ENCODE results near the gene HEATR5B.
A peak's percentile ranks its signal among the peaks of the same experiment; 100 is the strongest.
"Not testable (repeated sequence)": the region's sequence is repeated elsewhere in the genome, so short reads cannot be mapped to it uniquely, and the experiment has no call there.

HEATR5B gene

DNA sequence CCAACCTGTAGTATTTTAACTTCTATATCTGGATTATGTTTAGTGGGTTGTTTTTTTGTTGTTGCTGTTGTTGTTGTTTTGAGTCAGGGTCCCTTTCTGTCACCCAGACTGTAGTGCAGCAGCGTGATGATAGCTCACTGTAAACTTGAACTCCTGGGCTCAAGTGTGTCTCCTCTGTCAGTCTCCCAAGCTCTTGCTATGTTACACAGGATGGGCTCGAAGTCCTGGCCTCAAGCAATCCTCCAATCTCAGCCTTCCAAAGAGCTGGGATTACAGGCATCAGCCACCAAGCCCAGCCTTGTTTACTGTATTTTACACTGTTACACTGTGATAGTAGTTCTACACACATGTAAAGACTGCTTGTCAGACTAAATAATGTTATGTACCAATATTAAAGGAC lies 108.1 kb downstream of the HEATR5B start:
- no peak for FAIRE-seq

DNA sequence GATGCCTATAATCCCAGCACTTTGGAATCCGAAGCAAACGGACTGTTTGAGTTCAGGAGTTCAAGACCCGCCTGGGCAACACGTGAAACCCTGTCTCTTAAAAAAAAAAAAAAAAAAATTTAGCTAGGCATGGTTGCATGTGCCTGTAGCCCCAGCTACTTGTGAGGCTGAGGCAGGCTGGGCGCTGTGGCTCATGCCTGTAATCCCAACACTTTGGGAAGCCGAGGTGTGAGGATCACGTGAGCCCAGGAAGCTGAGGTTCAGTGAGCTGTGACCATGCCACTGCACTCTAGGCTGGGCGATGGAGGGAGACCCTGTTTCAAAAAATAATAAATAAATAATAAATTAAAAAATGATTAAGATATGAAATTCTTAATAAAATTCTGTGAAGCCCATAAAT lies 108.9 kb downstream of the HEATR5B start:
- no peak for FAIRE-seq

DNA sequence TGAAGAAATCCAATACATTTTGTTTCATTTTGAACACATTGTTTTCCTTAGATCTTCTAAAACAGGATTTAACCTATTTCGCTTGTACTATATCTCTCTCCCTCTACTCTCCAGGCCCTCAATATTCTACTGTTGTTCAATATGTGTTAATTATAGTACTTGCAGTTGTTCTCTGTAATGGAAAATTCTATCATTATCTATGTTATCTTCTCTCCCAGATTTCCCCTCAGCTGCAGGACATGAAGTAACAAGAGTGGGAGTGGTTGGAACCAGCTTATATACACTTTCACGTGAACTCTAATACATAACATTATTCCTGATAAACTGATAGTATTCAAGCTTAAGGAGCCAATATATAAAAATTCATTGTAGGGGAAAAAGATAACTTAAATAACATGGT lies 110.9 kb downstream of the HEATR5B start:
- FAIRE-seq = no peak

DNA sequence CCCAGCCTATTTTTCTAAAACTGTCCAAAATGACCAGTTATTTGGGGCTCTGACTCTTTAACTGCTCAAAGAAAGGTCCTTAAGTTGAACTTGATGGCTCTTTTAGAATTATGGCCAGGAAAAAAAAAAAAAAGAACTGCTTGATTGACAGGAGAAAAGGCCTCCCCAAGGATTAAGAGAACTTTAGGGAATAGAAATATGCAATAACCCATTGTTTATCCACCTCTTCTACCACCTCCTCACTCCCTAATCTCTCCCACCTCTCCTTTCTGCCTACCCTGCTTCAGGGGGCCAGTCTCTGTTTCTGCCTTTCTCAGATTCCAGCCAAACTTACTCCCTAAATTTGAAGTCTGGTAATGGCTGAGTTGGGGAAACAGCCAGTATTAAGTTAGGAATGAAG lies 112.2 kb downstream of the HEATR5B start:
- no peak for FAIRE-seq

DNA sequence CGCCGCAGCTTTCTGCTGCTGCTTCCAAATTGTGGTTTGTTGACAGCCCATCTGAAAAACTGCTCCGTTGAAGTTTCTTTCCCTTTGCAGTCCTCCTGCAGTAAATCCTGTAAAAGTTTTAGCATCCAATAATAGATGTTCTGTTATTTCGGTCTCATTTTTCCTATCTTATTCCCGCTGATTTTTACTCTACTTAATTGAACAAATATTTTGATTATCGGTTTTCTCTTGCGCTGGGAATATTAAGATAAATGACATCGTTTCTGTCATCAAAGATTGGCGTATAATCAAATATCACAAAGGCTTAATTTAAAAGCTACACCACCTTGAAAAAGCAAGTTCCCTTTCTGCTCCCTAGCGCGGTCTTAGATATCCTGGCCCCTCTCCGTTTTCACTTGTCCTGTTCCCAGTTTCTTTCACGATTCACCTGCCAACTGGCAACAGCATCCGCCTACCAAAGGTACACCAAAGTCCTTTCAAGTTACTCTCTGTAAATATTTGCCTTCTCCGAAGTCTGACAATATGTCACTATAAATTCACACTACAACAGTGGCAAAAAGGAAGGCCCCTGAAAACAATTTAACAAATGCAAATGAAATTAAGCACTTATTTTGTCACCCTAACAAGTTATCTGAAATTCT lies 116.8 kb downstream of the HEATR5B start:
- no peak for FAIRE-seq

DNA sequence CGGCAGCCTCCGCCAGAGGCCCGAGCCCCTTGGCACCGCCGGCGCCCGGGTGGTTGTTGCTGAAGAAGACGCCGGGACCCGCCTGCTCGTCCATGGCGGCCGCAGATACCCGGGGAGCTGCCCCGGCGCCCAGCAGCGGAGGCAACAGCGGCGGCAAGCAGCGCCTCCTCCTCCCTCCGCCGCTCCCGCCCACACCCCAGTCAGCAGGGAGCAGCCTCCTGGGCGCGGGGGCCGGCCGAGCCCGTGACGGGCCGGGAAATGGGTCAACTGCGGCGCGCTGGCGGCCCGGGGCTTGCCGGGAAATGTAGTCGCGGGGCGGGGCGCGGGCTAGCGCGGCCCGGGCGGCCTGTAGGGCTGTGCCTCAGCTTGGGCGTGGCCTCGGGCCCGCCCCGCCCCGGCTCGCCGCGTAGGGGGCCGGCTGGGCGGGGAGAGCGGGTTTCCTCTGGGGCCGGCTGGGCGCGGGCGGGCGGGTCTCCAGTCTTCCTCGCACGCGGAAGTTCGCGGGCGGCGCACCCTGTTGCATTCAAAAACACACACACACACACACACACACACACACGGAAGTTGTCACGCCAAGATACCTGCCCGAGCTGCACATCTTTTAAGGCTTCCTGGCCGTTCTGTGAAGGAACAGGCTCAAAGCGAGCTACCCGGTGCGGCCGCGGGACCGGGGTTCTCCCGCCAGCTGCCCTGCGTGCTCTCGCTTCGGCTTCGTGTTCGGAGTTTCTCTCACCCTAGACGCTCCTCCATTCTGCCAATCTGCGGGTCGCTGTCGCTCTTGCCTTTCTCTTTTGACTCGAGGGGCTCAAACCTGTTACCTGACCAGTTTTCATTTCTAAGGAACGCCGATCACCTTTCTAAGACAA lies 117.6 kb downstream of the HEATR5B start, which contains the start of gene STRN:
Gene STRN (minus strand): TSS at position 167 of the 866 bp plus-strand sequence. CDS start 73 bp downstream, at position 94.
- no peak for FAIRE-seq

DNA sequence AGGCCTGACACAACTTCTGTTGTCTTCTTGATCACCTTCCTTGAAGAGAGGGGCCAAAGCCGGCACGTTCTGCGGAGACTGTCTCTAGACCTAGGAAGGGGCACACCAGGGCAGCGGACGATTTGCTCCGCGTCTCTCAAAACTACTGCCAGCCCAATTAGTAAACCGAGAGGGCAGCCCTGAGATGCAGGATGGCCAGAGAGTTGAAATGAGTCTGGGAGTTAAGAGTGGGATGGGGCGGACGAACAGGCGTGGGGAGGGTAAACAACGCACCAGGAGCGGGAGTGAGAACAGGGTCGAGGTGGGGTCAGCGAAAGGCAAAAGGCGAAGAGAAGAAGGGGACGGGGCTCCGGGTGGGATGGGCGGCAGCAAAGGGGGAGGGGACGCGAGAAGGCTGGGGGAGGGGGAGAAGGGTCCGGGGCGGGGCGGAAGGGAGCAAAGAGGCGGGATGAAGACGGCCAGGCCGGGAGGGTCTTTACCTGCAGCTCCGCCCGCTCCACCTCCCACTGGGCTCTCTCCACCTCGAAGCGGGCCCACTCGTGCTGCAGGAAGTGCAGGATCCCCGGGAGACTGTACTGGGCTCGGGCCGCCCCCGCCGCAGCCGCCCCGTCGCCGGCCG lies 118.3 kb downstream of the HEATR5B start:
- FAIRE-seq = no peak

DNA sequence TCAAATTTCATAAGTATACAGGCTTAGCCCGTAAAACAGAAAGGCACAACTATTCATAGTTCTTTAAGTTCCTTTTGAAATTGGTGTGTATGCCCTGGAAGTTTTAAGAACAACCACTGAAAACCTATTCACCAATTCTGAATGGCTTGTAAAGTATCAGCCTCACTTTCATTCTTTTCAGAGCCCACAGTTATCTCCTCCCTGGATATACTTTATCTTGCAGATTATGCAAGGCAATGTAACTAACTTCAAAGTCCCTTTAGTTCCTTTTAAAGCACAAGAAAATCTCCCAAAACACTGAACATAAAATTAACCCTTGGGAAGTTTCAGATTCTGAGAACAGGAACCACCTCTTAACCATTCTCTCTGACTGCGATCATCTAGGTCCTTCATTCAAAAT lies 119.0 kb downstream of the HEATR5B start:
- no peak for FAIRE-seq

DNA sequence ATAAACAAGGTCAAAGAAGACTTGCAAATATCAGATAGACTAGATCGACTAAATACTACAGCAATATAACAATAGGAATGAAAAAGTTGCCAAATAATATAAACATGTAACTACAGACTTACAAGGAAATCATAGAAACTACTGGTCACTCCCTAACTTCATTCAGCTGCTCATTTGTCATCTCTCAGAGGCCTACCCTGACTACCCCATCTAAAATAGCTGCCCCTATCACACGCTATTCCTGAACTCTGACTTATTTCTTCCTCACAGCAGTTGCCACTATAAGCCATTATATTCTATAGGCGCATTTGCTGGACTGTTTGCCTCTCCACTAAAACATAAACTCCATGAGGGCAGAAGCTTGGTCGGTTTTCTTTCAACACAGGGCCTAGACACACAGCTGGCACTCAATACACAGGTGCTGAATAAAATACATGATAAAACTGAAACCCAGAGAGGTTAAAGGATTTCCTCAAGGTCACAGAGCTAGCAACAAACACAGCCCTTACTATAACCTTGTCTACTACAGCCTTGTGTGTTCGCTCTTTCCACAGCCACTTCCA lies 119.6 kb downstream of the HEATR5B start:
- FAIRE-seq = no peak

DNA sequence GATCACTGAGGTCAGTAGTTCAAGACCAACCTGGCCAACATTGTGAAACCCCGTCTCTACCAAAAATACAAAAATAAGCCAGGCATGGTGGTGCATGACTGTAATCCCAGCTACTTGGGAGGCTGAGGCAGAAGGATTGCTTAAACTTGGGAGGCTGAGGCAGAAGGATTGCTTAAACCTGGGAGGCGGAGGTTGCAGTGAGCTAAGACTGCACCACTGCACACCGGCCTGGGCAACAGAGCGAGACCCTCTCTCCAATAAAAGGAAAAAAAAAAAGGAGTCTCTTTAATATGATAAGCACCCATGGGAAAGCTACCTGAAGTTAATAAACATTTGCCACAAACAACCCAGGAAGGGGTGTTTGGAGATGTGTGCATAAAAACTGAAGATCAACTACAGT lies 120.4 kb downstream of the HEATR5B start:
- no peak for FAIRE-seq

DNA sequence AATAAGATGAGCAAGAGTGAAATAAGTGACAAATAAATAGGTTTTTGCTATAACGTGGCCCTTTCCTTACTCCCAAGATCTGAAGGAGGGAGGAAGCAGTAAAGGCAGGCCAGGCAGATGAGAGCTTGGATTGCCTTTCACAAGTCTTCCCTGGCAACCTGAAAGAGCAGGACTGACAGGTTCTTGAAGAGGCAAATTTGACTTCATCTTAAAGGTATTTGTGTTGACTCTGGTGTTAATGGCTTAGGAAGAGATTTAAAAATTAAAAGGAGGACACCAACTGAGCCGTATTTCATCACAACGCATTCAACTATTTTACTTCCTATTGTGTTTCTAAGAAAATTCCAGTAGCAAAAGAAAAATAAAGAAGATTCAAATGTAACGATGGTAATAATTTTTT lies 121.1 kb downstream of the HEATR5B start:
- FAIRE-seq = no peak

DNA sequence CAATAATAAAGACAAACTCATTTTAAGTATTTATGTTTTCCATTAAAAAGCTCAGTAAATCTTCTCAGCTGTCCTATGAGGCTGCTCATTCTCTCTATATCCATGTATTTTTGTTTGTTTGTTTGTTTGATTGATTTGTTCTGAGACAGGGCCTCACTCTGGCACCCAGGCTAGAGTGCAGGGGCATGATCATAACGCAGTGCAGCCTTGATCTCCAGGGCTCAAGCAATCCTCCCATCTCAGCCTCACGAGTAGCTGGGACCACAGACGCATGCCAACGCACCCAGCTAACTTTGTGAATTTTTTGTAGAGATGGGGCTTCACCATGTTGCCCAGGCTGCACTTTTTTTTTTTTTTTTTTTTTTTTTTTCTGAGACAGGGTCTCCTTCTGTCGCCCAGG lies 123.4 kb downstream of the HEATR5B start:
- no peak for FAIRE-seq

DNA sequence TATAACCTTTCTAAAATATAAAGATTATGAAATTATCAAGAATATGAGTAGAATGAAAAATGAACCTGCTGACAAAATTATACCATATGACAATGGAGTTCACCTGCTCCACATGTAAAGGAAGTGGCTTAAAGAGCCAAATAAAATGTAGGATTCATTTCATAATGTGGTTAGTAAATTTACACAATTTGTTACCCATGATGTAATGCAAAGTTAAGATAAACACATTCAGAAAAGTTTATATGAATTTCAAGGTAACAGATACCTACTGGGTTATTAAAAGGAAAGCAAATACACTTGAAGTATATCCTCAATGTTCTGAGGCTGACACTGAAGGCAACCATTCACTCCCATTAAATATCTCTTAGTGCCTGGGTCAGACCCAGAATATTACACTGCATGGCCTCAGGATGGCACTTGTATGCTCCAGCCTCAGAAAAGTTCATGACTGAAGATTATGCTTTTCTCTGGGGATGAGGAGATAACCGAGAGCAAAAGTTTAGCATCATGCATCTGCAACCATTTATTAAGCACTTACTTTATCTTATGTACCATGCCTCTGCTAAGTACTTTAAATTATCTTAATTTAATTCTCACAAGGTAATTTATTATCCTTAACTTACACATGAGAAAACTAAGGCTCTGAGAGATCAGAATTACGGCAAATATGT lies 124.0 kb downstream of the HEATR5B start:
- no peak for FAIRE-seq

DNA sequence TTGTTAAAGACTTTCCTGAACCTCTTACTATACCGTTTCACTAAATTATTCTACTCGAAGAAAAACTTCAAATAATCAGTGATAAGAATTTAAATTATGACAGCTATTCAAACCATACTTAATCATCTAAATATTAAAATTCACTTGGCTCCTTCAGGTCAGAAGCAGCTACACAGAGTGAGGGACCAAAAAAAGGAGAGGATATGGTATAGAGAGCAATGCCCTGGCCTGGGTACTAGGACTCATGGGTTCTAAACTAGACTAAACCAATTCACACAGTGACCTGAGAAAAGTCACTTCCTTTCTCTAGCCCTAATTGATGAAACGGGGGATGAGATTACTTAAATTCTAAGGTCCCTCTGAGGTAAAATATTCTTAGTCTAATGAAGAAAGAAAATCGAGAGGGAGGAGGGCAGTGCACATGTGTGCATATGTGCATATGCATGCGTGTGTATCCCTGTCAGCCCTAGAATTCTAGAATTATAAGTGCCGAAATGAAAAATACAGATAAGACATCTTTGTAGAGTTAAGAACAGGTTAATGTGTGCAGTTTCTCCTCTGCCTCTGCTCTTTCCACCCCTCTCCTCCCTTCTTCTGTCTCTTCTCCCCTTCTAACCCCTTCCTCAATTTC lies 129.1 kb downstream of the HEATR5B start:
- FAIRE-seq = no peak

DNA sequence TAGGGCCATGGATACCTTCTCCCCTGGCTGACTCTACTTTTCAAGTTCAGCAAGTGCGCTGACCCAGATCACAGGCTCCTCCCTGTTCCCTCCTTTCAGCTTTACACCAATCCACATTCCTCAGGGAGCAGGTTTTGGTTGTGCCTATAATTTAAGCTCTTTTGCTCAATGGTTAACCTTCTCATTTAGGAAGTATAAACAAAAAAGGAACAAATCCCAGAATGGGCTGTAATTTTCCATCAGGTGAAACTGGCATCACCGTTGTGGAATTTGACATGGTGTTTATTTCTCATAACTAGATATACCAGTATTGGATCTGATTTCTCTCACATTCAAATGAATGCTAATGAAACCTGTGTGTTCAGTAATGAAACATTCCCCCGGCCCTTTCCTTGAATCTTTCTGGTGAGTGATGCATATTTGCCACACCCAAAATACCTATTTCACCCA lies 131.4 kb downstream of the HEATR5B start:
- no peak for FAIRE-seq

DNA sequence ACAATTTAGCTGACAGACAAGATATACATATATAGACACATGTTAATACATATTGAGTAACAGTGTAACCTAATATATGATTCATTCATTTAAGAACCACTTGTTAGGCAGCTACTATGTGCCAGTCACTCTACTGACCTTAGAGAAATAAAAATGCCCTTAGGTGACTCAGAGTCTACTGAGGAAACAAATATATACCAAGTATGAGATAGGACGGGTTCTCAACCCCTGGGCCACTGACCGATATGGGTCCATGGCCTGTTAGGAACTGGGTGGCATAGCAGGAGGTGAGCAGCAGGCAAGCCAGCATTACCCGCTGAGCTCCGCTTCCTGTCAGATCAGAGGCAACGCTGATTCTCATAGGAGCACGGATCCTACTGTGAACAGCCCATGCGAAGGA lies 132.6 kb downstream of the HEATR5B start:
- no peak for FAIRE-seq

DNA sequence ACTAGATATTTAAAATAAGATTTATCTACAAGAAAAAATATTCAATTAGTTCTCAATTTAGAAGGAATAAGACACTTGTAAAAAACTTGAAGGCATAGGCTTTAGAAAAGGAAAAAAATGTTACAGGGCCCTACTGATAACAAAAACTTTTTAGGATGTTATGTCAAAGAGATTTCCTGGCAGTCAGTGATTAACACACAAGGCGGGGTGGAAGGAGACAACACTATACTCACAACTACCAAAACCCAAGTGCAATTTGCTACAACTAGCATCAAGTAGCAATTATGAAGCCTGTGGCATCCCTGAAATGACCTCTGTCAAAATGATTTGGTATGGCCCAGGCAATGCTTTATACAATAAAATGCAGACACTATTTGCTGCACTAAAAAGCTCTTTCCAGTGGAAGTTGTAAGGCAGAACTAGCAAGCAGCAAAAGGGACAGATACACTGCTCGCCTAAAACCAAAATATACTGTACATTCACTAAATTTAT lies 133.1 kb downstream of the HEATR5B start:
- peak; percentile 75 for FAIRE-seq

DNA sequence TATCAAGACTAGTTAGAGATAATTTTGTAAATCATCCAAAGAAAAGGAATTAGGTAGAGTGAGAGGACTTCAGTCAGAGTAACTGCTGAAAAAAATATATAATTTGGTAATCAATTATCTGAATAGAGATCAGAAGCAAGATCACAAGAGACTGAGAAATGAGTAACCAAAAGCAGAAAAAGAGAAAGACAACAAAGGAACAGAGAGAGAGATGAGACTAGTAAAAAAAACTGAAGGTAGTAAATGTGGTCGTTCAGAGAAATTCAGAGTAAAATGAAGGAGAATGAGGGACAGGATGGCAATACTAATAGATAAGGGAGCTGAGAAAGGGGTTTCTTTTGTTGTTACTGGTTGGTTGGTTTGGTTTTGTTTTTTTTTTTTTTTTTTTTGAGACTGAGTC lies 134.3 kb downstream of the HEATR5B start:
- FAIRE-seq = no peak

DNA sequence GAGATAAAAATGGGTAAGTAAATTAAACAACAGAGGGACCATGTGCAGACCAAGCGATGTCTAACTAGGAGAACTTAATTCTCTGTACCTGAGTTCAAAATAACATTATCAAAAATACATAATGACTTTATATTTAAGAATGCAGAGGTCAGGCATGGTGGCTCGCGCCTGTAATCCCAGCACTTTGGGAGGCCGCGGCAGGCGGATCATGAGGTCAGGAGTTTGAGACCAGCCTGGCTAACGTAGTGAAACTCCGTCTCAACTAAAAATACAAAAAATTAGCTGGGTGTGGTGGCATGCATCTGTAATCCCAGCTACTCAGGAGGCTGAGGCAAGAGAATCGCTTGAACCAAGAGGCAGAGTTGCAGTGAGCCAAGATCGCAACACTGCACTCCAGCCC lies 138.9 kb downstream of the HEATR5B start:
- FAIRE-seq = not testable (repeated sequence)

DNA sequence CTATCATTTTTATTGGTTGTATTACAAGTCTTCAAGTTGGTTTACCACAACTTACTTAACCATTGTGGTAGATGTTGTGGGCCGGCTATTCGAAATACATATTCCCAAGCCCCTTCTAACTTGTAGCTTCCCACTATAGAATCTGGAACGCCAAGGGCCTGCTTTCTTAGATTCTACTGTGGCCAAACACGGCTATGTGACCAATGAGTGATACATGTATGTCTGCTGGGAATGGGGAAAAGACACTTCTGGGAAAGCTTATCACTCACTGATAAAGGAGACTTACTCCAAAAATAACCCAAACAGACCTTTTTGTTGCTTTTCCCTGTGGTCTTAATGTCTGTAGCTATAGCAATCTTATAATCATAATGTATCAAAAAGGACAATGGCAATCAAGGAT lies 142.3 kb downstream of the HEATR5B start:
- no peak for FAIRE-seq

DNA sequence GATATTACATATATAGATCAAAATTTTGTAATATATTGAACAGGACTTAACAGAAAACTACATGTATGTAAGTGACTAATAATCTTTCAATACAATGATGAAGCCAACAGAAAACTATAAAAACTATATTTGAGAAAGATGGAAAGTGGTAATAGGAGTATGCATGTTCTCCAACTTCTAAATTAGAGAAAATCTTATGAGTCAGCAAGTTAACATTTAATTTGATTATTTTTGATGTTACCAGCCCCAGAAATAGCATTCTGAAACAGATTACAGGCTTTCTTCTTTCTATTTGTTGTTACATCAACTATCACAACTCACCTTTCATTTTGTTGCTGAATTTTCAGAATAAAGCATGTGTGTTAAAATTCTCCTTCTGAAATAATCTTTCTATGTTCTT lies 147.6 kb downstream of the HEATR5B start:
- peak; percentile 85 for FAIRE-seq

DNA sequence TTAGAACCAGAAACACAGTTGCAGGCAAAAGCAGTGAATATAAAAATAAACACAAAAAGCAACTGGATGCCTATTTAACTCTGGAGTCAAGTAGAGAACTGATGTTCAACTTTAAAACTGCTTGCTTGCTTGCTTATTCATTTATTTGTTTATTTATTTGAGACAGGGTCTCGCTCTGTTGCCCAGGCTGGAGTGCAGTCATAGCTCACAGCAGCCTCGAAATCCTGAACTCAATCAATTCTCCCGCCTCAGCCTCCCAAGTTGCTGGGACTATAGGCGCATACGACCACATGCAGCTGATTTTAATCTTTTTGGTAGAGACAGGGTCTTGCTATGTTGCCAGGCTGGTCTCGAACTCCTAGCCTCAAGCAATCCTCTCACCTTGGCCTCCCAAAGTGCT lies 152.5 kb downstream of the HEATR5B start:
- FAIRE-seq = not testable (repeated sequence)
